Measurements from ENCODE around the gene GRIN2A.

DNA sequence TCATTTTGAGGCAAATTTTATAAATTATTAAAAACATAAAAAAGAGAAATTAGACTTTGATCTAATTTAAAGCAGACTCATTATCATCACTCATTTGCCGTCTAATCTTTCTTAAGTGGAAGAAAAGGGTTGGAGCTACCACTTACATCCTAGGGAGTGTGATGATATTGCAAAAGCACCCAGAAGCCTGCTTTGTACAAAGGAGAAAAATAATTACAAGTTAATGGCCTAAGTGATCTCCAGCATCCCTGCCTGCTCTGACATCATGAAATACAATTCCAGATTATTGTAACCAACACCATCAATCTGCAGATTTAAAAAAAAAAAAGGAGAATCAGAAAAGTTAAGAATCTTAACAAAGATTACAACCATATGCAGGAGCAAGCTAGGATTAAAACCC, 260.2 kb downstream of the GRIN2A start:
- TF ChIP-seq CTCF (IDR thresholded peaks at IDR 0.05) (no peak), EZH2 (IDR thresholded peaks at IDR 0.05; ENCODE audit: borderline replicate concordance, insufficient read depth, low read depth, low read length, poor library complexity, severe bottlenecking) (no peak)
